ENCODE measurements around the gene CLCNKB.

- TF ChIP-seq POLR2AphosphoS5 (IDR thresholded peaks at IDR 0.05; ENCODE audit: low read depth, low read length) (no peak), TAF1 (IDR thresholded peaks at IDR 0.05; ENCODE audit: borderline replicate concordance, insufficient read depth, low read length) (no peak), FOXP2 (optimal IDR thresholded peaks at IDR 0.05; ENCODE audit: borderline replicate concordance, extremely low read depth, extremely low read length, insufficient read depth) (peak; percentile 29), SIN3A (IDR thresholded peaks at IDR 0.05; ENCODE audit: borderline replicate concordance, insufficient read depth, low read length) (no peak)
- TF ChIP-seq, protein P1, sequence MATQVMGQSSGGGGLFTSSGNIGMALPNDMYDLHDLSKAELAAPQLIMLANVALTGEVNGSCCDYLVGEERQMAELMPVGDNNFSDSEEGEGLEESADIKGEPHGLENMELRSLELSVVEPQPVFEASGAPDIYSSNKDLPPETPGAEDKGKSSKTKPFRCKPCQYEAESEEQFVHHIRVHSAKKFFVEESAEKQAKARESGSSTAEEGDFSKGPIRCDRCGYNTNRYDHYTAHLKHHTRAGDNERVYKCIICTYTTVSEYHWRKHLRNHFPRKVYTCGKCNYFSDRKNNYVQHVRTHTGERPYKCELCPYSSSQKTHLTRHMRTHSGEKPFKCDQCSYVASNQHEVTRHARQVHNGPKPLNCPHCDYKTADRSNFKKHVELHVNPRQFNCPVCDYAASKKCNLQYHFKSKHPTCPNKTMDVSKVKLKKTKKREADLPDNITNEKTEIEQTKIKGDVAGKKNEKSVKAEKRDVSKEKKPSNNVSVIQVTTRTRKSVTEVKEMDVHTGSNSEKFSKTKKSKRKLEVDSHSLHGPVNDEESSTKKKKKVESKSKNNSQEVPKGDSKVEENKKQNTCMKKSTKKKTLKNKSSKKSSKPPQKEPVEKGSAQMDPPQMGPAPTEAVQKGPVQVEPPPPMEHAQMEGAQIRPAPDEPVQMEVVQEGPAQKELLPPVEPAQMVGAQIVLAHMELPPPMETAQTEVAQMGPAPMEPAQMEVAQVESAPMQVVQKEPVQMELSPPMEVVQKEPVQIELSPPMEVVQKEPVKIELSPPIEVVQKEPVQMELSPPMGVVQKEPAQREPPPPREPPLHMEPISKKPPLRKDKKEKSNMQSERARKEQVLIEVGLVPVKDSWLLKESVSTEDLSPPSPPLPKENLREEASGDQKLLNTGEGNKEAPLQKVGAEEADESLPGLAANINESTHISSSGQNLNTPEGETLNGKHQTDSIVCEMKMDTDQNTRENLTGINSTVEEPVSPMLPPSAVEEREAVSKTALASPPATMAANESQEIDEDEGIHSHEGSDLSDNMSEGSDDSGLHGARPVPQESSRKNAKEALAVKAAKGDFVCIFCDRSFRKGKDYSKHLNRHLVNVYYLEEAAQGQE (IDR thresholded peaks at IDR 0.05; ENCODE audit: insufficient read depth in 1 of 2, low read depth in 2 of 2, low read length in 2 of 2), result no peak
These were observed 32.7 kb downstream of the CLCNKB start for GRCh38 chr1:16076031-16076864.
